SU-DHL-6 (cell line): ENCODE results near the gene TTF1.

ENCODE experiments used
- H2AFZ ChIP-seq: fragments of 200-600 bp; sonication (generic); 2 replicates; pipeline ENCODE4 v1.6.1; 2014; ENCODE audit warnings: low read depth, mild to moderate bottlenecking, moderate library complexity, mixed read lengths, antibody characterized with exemption, low read length; ENCODE audit not compliant: severe bottlenecking
- H3F3A ChIP-seq: fragments of 200-600 bp; shearing (Covaris generic); 2 replicates; pipeline ENCODE4 v1.6.0; 2016; ENCODE audit warnings: antibody characterized with exemption, mild to moderate bottlenecking; ENCODE audit not compliant: insufficient read depth
- H3K27ac ChIP-seq: fragments of 200-600 bp; sonication (generic); 2 replicates; pipeline ENCODE4 v1.5.1; 2016; ENCODE audit warnings: low read depth, mild to moderate bottlenecking, low read length, moderate library complexity, mixed read lengths
- H3K27me3 ChIP-seq: fragments of 200-600 bp; sonication (generic), shearing (Covaris generic); 2 replicates; pipeline ENCODE4 v1.6.0; 2014; ENCODE audit warnings: mild to moderate bottlenecking, low read length
- H3K36me3 ChIP-seq: fragments of 200-600 bp; sonication (generic); 2 replicates; pipeline ENCODE4 v1.6.1; 2014; ENCODE audit warnings: mild to moderate bottlenecking, low read length, mixed read lengths
- H3K4me2 ChIP-seq: fragments of 300-600, 200-600 bp; shearing (Covaris generic), sonication (generic); 2 replicates; pipeline ENCODE4 v1.6.0; 2014; ENCODE audit warnings: low read length, low read depth, mild to moderate bottlenecking; ENCODE audit not compliant: poor library complexity, severe bottlenecking
- H3K4me3 ChIP-seq: fragments of 200-600 bp; sonication (generic); 2 replicates; pipeline ENCODE4 v1.5.1; 2014; ENCODE audit warnings: antibody characterized with exemption, low read length, mild to moderate bottlenecking, mixed read lengths; ENCODE audit not compliant: insufficient read depth, poor library complexity, severe bottlenecking
- H3K79me2 ChIP-seq: fragments of 200-600 bp; sonication (generic); 2 replicates; pipeline ENCODE4 v1.6.1; 2014; ENCODE audit warnings: mild to moderate bottlenecking, low read length, moderate library complexity; ENCODE audit not compliant: insufficient read depth
- H3K9ac ChIP-seq: fragments of 200-600 bp; sonication (generic); 2 replicates; pipeline ENCODE4 v1.7.0; 2014; ENCODE audit warnings: mild to moderate bottlenecking, low read length
- H3K9me2 ChIP-seq: fragments of 200-600 bp; sonication (generic); replicated peaks from 2 replicates; pipeline ENCODE4 v1.6.1; 2014; ENCODE audit warnings: low read length; ENCODE audit not compliant: insufficient read depth
- H3K9me3 ChIP-seq: fragments of 200-600 bp; sonication (generic); 2 replicates; pipeline ENCODE4 v1.6.1; 2014; ENCODE audit warnings: low read length, mixed read lengths; ENCODE audit not compliant: insufficient read depth
- H4K20me1 ChIP-seq: fragments of 200-600 bp; sonication (generic); 2 replicates; pipeline ENCODE4 v1.6.1; 2014; ENCODE audit warnings: low read depth, mild to moderate bottlenecking, antibody characterized with exemption, low read length, moderate library complexity, mixed read lengths
- CTCF ChIP-seq: fragments of 200-600 bp; sonication (generic); IDR thresholded peaks from one replicate; pipeline ENCODE4 v1.5.1; 2017; ENCODE audit warnings: antibody characterized with exemption, mild to moderate bottlenecking, low read length, moderate library complexity; ENCODE audit not compliant: insufficient read depth, poor library complexity, severe bottlenecking
- EZH2phosphoT487 ChIP-seq: fragments of 200-600 bp; sonication (generic), shearing (Covaris generic); conservative IDR thresholded peaks from 2 replicates; pipeline ENCODE4 v1.6.1; 2018; ENCODE audit warnings: mild to moderate bottlenecking, antibody characterized with exemption, low read length, moderate library complexity, mixed read lengths

TTF1 gene

GRCh38 chr9:132401824-132402223 lies 4.8 kb downstream of the TTF1 start:
- Histone ChIP-seq H3F3A (0 out of 2 replicates have a peak, but pooled peaks cover 4% of the 10 kb centered on the region), H3K9me2 (no peaks in the 10 kb centered on the region), H2AFZ (no peak overlapping the region), H3K9ac (no peak overlapping the region), H3K4me3 (no peak overlapping the region), H3K9me3 (no peaks in the 10 kb centered on the region), H4K20me1 (0 out of 2 replicates have a peak, but pooled peaks cover 5% of the 10 kb centered on the region), H3K79me2 (peaks cover 40% of the 10 kb centered on the region), H3K27ac (no peak overlapping the region), H3K36me3 (peaks cover 13% of the 10 kb centered on the region), H3K27me3 (no peaks in the 10 kb centered on the region), H3K4me2 (no peak overlapping the region)
- TF ChIP-seq CTCF (no peak), EZH2phosphoT487 (no peak)

GRCh38 chr9:132395560-132395959 lies 11.1 kb downstream of the TTF1 start:
- no peaks in the 10 kb centered on the region for H4K20me1 ChIP-seq

GRCh38 chr9:132391449-132391848 lies 15.2 kb downstream of the TTF1 start:
- Histone ChIP-seq H3K4me3 (no peak overlapping the region), H3K9ac (no peak overlapping the region), H3K9me3 (no peaks in the 10 kb centered on the region), H3K27me3 (no peaks in the 10 kb centered on the region), H4K20me1 (no peaks in the 10 kb centered on the region), H3K9me2 (no peaks in the 10 kb centered on the region), H3K27ac (no peak overlapping the region), H2AFZ (no peak overlapping the region), H3F3A (peaks cover 2% of the 10 kb centered on the region; the same call in 1 of the 2 replicates), H3K4me2 (no peak overlapping the region), H3K79me2 (no peaks in the 10 kb centered on the region), H3K36me3 (peaks cover 40% of the 10 kb centered on the region)
- no peak for TF ChIP-seq CTCF
- TF ChIP-seq EZH2phosphoT487 = no peak

More at GRCh38 chr9:132395560-132395959, 11.1 kb downstream of the TTF1 start:
- H3K27me3 ChIP-seq = no peaks in the 10 kb centered on the region
- H3K27ac ChIP-seq = no peak overlapping the region
- H3K36me3 ChIP-seq = peaks cover 41% of the 10 kb centered on the region; the same call in 1 of the 2 replicates
- no peak overlapping the region for H3K4me2 ChIP-seq
- H3F3A ChIP-seq = 0 out of 2 replicates have a peak, but pooled peaks cover 1% of the 10 kb centered on the region
- no peak overlapping the region for H3K9ac ChIP-seq
- H3K9me2 ChIP-seq = no peaks in the 10 kb centered on the region
- TF ChIP-seq EZH2phosphoT487 (no peak), CTCF (no peak)
- H3K4me3 ChIP-seq = no peak overlapping the region
- H3K9me3 ChIP-seq = no peaks in the 10 kb centered on the region
- H2AFZ ChIP-seq = no peak overlapping the region
- no peaks in the 10 kb centered on the region for H3K79me2 ChIP-seq
